NCI-H2196 treated with DMSO at 0.1 percent for 48 hours (cell line): ENCODE results near the gene SLC1A3.

ENCODE experiments used
- DNase-seq: peaks from one replicate; lab custom pipeline; 2025; ENCODE audit not compliant: unreplicated experiment; lab: John Stamatoyannopoulos, UW

The SLC1A3 gene

DNA sequence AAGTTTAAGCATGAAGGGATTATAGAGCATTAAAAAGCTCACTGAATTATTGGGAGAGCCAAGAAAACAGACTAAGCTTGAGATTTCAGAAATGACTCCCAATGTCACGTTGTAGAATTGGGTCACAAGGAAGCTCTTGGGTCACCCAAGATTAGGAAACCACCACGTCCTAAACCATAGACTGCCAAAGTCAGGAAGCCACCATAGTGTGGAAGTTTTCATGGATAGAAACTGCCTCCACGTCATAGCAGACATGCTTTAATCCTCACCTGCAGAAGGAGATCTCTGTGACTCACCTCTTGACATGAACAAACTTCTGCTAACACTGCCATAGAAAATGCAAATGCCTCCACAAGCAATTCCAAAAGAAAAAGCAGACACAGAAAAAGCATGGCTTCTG lies 106.3 kb downstream of the SLC1A3 start:
- DNase-seq, result no peak

DNA sequence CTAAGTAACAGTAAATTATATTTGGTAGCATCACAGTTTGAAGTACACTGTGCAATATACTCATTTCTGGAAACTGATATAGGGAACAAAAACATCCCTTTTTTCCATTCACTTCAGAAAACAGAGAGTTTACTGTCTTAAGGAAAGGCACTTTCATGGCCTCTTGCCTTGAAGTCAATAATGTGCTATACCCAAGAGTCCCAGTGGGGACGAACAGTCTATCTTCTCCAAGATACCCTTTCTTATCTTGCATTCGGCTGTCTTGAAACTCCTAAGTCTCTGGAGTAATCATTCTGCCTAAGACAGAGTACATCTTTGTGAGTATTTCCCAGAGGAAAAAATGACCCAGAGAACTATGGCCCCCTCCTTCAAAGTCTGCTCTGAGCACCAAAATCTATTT lies 107.1 kb downstream of the SLC1A3 start:
- no peak for DNase-seq

DNA sequence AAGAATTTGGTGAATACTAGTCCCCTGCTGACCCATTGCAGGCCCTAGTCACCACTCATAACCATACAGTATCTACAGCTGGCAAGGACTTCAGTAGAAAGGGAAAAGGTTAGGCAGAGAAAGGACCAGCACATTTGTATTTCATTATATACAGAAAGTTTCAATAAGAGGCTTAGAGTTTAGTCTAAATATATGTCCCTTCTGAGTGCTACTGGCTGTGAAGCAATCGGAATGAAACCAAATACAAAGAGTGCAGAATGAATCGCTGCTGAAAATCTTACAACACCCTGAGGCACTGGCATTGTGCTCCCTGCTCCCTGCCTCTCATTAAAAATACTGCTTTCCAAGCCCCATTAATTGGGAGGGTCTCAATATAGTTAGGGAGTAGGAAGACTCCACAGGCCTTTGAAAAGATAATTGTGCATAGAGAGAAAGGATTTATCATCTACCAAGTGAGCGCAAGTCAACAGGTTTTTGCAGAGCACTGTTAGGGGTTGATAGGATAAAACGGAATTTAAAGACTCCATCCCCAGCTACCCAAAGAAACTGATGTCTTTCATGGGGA lies 110.8 kb downstream of the SLC1A3 start:
- no peak for DNase-seq

DNA sequence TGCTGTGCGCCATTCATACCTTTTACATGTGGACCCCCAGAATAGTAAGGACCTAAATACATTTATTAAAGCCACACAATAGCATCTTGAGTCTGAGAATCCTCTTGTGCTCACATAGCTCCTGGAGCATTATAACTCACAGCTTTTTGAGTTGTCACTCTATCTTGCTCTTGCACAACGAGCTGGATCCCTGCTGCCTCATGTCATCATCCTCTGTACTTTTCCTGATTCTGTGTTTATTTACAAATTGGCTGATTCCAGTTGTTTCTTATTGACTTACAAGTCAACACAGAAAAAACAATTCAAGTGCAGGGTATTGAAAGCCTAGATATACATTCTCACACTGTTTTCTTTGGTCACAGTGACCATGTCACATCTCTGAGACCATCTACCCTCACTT lies 112.9 kb downstream of the SLC1A3 start:
- DNase-seq, result no peak

DNA sequence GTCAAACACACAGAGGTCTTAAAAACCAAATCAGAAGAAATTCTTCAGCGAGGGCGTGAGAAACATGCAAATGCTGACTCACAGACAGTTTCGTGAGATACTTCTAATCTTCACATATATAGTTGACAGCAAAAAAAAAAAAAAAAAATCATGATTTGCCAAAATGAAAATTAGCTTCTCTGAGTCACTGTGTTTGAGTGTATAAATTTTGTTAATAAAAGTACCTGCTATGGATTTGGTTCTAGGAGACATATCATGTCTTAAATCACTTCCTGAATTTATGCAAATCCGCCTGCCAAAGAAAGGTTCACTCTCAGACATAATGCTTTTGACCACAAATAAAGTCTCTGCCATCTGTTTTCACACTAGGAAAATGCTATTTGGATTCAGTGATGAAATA lies 114.3 kb downstream of the SLC1A3 start:
- no peak for DNase-seq

DNA sequence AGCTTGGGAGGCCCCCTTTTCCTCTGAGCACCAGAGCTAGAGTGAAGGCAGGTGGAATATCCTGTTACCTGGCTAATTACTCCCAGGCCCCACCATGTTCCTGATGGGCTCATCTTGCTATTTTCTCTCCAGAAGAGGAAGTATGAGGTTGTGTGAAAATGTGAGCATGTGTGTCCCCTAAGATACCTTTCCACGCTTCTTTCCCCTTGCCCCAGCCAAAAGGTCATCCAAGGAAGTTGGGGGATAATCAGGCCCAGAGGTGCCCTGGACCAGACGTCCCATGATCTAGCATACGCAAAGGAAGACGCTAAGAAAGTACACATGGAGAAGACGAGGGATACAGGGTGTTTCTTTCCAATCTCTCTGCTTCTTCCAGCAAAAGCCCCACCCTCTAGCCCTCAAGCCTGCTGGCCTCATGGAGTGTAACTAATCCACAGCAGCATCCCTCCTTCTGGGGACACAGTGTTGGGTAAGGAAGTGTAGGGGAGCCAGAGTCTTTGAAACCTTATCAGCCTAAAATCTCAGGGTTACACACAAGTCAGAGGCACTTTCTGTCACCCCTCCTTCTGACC lies 115.3 kb downstream of the SLC1A3 start:
- DNase-seq, result no peak

DNA sequence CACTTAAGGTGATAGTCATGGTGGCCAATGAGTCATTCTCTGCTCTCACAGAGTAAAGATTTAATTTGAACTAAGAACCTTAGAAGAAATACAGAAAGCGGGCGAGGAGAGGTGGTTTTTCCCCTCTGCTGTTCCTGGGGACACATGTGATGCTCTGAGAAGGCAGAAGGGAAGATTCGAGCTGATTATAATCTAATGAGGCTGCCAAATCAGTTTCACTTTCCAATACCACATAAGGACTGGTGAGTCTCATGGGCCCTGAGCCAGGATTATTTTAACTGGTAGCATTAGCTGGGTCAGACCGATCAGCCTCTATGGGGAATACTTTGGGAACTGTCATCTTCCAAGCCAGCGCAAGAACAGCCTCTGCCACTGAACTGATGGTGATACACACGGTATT lies 116.5 kb downstream of the SLC1A3 start:
- DNase-seq, result no peak

DNA sequence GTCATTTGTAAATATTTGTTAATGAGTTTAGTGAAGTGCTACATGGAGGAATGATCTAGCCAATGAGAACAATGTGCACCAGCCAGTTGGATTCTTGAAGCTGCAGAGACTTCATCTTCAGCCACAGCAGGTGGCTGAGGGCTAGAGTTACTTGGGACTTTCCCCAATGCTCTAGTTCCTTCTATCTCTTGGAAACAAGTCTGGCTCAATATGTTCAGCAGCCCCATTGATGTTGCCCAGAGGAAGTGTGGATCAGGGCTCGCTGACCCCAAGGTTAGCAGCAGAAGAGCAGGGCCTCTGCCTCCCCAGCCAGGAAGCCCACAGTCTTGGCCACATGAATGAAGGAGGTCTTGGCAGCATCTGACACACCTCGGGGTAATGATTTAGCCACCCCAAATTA lies 117.5 kb downstream of the SLC1A3 start:
- DNase-seq, result no peak

DNA sequence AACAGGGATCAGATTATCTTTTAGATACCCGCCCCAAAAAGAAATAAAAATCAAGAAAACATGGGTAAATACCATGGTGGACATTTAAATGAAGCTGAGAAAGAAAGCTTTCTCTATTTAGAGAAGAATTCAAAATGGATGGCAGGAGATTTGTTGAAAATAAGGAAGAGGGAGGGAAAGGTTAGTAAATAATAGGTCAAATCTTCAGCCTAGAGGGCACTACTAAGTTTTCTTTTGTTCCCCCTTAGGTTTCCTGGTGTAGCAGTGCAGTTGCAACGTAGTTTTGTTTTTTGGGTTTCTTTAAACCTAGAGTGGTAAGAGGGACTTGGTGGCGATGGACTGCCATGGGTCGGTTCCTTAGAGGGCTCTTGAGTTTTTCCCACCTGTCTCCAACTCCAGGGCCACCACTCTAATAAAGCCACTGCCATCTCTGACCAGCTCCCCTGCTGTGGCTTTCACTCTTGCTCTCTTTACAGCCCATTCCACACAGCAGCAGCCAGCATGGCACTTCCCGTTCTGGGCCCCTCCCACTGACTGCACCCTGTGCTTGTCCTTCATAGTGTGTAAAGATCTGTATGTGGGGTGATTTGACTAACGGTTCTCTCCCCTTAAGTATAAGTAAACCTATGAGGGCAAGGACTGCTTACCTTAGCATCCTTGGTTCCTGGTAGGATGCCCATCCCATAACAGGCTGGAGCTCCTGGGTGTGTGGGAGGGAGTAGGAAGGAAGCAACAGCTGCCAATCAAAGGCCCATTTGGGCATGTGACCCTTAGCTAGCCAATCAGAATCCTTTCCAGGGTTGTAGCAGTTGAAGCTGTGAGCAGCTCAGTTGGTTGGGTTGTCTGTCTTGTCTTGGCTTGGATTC lies 118.3 kb downstream of the SLC1A3 start:
- no peak for DNase-seq

DNA sequence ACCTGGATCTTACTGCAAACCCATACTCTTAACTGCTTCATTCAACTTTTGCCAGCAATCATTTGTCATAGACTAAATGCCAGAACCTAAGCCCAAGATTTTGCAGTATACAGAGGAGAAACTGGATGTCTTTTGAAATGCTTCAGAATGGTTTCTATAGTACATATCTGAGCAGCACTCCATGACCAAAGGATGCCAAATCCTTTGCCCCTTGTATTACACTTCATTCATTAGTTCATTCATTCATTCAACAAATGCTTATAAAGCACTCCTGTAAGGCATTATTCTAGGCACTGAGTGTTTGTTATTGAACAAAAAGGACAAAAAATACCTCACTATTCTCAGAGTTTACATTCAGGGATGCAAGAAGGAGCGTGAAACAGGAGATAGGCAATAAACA lies 119.9 kb downstream of the SLC1A3 start:
- DNase-seq, result no peak

DNA sequence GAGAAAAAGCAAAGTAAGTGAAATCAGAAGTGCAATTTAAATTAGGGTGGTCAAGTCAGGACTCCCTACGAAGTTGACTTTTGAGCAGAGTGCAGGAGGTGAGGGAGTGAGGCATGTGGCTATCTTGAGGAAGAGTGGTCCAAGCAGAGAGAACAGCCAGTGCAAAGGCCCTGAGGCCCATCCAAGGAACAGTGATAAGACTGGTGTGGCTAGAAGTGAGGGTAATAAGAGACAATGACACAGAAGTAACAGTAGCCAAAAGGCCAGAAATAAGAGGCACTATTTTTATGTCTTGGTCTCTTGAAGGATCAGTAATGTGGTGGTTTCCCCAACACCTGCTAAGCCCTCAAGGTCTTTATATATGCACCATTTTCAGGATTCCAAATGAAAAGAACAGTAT lies 120.4 kb downstream of the SLC1A3 start:
- DNase-seq, result no peak

DNA sequence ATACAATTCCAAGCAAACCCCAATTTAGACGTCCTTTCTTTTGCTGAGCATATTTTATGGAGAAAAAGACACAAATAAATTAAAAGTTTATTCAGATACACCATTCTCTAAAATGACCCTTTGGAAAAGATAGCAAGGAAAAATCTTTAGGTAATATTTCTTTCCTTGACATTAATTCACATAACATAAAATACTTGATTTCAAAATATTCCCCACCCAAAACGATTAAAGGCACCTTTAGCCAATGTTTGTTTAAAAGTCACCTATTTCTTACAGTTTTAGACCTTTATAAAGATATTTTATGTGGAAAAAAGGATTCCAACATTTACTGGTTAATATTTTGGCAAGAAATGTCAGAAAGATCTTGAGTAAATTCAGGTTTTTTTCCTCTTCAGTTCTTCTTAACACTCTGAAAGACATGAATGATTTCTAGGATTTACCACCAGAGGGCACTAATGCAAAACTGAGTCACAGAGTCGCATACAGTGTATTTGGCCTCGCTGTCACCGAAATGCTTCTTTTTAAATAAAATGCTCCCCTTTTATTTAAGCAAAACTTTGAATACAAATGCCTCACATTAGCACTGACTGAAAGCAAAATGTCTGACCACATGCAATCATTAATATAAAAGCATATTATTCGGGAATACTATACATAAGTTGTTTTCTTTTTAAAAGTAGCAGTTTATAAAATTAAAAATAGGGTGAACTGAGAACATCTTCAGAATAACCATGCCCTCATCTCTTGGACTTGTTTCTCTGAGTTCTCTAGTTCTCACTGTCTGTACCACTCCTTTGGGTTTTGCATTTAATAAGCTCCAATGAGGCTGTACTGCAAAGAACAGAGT lies 122.5 kb downstream of the SLC1A3 start:
- DNase-seq, result peak; percentile 55

DNA sequence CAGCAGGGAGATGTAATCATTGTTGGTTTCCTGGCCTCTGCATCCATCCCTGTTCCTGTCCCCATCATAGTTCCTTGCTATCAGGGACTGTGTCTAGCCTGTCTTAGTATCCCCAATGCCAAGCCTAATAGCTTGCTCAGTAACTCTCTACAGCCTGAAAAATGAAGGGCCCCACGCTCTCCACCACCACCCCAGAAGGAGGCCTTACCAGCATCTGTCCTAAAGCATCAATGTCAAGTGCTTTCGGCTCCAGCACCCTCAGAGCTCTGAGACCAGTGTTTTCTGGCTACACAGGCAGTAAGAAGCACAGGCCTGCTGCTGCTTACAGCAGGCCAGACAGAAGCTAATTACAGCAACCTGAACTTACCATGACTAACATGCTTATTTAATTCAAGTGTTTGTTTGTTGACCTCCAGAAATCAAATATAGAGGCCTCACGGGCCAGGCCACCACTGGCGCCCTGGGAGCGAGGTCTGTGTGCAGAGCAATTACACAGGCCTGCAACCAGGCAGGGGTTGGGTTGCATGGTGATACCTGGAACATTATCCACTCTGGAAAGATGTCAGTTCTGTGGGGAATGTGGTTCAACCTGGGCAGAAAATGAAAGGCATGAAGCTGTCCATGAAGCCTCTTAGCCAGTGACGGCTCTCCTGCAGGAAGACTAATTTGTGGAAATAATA lies 124.3 kb downstream of the SLC1A3 start:
- peak; percentile 20 for DNase-seq

DNA sequence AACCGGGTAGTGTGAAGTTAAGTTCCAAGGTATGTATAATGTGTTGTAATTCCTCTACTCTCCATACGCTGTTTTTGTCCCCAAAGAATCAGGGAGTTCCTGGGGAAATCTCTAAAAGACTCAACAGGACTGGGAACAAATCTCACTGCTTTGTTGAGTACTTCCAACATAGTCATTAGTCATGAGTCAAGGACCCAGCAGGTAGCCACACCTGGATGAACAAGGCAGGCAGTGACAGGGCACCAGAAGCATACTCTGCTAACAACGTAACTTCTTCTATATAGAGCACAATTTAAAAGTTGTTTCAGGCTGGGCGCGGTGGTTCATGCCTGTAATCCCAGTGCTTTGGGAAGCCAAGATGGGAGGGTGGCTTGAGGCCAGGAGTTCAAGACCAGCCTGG lies 126.8 kb downstream of the SLC1A3 start:
- DNase-seq, result no peak

DNA sequence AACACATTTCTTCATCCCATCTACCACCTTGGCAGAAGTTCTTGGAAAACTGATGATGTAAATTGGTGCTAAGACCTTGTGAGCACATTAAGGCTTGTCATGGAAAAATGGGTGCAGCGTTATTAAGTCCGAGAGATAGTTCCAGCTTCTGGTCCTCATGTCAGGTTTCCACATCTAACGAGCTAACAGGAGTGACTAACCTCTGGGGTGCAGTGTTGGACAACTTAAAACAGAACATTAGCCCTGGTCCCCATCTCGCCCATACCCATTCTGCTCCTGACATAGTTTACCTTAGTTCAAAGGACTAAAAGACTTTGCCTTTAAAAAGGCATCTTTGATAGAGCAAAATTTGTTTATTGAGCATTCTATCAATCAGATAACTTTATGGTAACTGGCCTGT lies 128.0 kb downstream of the SLC1A3 start:
- DNase-seq, result no peak

DNA sequence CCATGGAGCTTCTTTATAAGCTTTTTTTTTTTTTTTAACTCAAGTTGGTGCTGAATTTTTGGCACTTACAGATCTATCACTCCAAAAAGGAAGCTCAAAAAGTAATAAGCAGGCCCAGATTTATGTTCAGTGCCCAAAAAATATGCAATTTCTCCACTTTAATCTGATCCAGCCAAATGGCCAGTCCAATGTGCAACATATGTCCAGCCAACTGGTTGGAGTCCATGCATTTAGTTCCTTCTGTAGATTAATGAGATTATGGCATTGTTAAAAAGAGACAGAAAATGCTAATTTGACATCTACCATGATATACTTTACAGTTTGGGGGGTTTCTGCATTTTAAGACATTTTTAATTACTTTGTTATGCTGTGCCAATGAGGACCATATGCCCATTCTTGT lies 129.5 kb downstream of the SLC1A3 start:
- no peak for DNase-seq
